ENCODE data around the gene ZNF718. TPM values are rescaled to one million over a fixed set of nuclear protein-coding genes. Genes with fewer than 3 reads are reported as not detected.

ZNF718 gene
- total RNA-seq = 6.6 and 6.7 TPM in 2 replicates

GRCh38 chr4:124275-125081 is at the start of gene ZNF718:
TSS of gene ZNF718 (plus strand) at chr4:124501. CDS start at chr4:124671, 170 bp downstream.

Other genes starting within 250 kb of the ZNF718 start
- 7.4 and 13.3 TPM in 2 replicates for gene ZNF595, start 71.2 kb upstream of the ZNF718 start, total RNA-seq
- gene ZNF732, start 181.0 kb downstream of the ZNF718 start, total RNA-seq = 2.0 and 2.9 TPM in 2 replicates
- gene ZNF141, start 213.3 kb downstream of the ZNF718 start, total RNA-seq = 11.5 and 15.7 TPM in 2 replicates